Measurements from ENCODE around the gene PFDN6.

The PFDN6 gene

GRCh38 chr6:33314515-33314942, 25.1 kb downstream of the PFDN6 start:
- no peaks in the 10 kb centered on the region for H3K27me3 ChIP-seq (ENCODE audit: low read depth, low read length)
- H3K4me2 ChIP-seq (ENCODE audit: low read length) = peak overlapping the region; percentile 96
- peaks cover 14% of the 10 kb centered on the region for H4K20me1 ChIP-seq (ENCODE audit: insufficient read depth, low read length)
- peak overlapping the region; percentile 95 for H3K4me3 ChIP-seq (ENCODE audit: low read length)
- H3K9ac ChIP-seq (ENCODE audit: low read length) = peak overlapping the region; percentile 88
- no peak overlapping the region for H2AFZ ChIP-seq (ENCODE audit: low read depth, low read length)
- H3K79me2 ChIP-seq (ENCODE audit: low read length) = peaks cover 52% of the 10 kb centered on the region
- H3K4me1 ChIP-seq (ENCODE audit: low read length) = peaks cover 39% of the 10 kb centered on the region
- peak overlapping the region; percentile 98 for H3K27ac ChIP-seq (ENCODE audit: low read length)
- H3K36me3 ChIP-seq (replicated peaks; ENCODE audit: low read depth, low read length) = peaks cover 26% of the 10 kb centered on the region
- no peaks in the 10 kb centered on the region for H3K9me3 ChIP-seq (ENCODE audit: insufficient read depth, low read length)
- TF ChIP-seq, protein P1, sequence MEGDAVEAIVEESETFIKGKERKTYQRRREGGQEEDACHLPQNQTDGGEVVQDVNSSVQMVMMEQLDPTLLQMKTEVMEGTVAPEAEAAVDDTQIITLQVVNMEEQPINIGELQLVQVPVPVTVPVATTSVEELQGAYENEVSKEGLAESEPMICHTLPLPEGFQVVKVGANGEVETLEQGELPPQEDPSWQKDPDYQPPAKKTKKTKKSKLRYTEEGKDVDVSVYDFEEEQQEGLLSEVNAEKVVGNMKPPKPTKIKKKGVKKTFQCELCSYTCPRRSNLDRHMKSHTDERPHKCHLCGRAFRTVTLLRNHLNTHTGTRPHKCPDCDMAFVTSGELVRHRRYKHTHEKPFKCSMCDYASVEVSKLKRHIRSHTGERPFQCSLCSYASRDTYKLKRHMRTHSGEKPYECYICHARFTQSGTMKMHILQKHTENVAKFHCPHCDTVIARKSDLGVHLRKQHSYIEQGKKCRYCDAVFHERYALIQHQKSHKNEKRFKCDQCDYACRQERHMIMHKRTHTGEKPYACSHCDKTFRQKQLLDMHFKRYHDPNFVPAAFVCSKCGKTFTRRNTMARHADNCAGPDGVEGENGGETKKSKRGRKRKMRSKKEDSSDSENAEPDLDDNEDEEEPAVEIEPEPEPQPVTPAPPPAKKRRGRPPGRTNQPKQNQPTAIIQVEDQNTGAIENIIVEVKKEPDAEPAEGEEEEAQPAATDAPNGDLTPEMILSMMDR (IDR thresholded peaks at IDR 0.05; ENCODE audit: low read depth, low read length) = no peak
- no peak for TF ChIP-seq EZH2phosphoT487 (IDR thresholded peaks at IDR 0.05; ENCODE audit: low read depth)

DNA sequence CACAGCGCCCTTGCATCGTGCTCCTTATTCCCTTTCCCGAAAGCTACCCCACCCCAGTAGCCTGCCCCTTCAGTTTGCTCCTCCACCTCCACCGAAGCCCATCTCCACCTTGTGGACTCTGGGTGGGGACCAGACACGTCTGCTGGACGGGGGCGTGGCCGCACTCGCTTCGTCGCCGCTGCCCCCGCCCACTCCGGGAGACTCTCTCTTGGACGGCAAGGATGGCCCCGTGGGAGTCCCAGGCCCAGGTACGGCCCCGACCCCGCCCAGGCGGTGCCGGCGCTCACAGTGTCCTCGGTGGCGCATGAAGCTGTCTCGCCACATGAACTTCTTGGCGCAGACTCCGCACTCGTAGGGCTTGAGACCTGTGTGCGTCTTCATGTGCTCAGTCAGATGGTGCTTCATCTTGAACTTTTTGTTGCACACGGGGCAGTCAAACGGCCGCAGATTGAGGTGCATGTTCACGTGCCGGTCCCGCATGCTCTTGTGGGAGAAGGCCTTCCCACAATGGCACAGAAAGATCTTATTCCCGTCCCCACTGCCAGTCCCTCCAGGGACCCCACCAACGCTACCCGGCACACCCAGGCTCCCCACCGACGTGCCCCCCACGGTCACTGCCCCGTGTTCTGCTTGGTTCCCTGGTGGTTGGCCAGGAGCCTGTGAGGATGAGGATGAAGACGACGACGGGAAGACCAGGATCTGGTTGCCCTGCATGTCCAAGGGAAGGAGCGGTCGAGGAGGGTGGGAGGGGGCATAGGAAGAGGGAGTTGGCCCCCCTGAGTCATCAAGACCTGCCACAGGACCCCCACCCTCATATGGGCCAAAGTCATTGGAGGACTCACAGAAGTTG, 25.8 kb downstream of the PFDN6 start:
- Histone ChIP-seq H3K4me2 (ENCODE audit: low read length) (peak overlapping the region; percentile 96), H3K27me3 (ENCODE audit: low read depth, low read length) (no peaks in the 10 kb centered on the region), H3K36me3 (replicated peaks; ENCODE audit: low read depth, low read length) (peaks cover 33% of the 10 kb centered on the region), H3K9ac (ENCODE audit: low read length) (peak overlapping the region; percentile 88), H3K27ac (ENCODE audit: low read length) (peak overlapping the region; percentile 98), H3K79me2 (ENCODE audit: low read length) (peaks cover 49% of the 10 kb centered on the region), H4K20me1 (ENCODE audit: insufficient read depth, low read length) (peaks cover 12% of the 10 kb centered on the region), H2AFZ (ENCODE audit: low read depth, low read length) (no peak overlapping the region), H3K4me1 (ENCODE audit: low read length) (peaks cover 39% of the 10 kb centered on the region), H3K9me3 (ENCODE audit: insufficient read depth, low read length) (no peaks in the 10 kb centered on the region), H3K4me3 (ENCODE audit: low read length) (peak overlapping the region; percentile 95)
- no peak for TF ChIP-seq EZH2phosphoT487 (IDR thresholded peaks at IDR 0.05; ENCODE audit: low read depth)
- TF ChIP-seq, protein P1 (IDR thresholded peaks at IDR 0.05; ENCODE audit: low read depth, low read length) = no peak

DNA sequence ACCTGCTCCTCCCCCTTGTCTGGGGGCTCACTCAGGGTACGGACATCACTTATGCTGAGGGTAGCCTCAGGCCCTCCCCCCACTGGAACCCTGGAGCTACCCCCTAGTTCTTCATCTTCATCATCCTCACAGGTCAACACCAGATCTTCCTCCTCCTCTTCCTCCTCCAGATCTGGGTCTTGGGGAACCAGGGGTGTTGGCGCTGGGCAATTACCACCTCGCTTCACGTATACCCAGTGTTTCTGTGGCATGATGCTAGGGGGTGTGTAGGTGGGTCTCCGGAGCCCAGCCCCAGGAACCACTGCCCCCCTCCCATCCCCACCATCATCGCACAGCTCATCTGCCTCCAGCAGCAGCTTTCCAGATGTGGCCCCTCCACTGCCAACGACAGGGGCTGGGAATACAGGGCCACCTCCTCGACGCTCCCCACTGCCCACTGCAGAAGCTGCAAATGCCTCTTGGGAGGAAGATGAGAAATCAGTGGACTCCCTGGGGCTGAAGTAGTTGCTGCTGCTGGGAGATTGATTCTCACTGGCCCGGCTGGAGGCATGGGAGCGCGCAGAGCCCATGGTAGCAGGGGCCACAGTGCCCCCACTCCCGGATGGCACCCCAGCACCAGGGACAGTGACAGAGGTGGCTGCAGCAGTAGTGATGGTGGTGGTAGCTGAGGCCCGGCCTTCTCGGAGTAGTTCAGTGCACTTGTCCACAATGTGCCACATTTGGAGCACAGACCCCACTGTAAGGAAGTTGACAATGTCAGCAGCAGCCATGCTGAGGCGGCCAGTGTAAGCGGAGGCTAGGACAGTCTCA, 26.6 kb downstream of the PFDN6 start:
- Histone ChIP-seq H3K79me2 (ENCODE audit: low read length) (peaks cover 49% of the 10 kb centered on the region), H3K9ac (ENCODE audit: low read length) (no peak overlapping the region), H3K36me3 (replicated peaks; ENCODE audit: low read depth, low read length) (peaks cover 41% of the 10 kb centered on the region), H3K4me2 (ENCODE audit: low read length) (no peak overlapping the region), H3K9me3 (ENCODE audit: insufficient read depth, low read length) (no peaks in the 10 kb centered on the region), H3K4me3 (ENCODE audit: low read length) (no peak overlapping the region), H2AFZ (ENCODE audit: low read depth, low read length) (no peak overlapping the region), H3K27me3 (ENCODE audit: low read depth, low read length) (no peaks in the 10 kb centered on the region), H3K4me1 (ENCODE audit: low read length) (peaks cover 39% of the 10 kb centered on the region), H3K27ac (ENCODE audit: low read length) (no peak overlapping the region), H4K20me1 (ENCODE audit: insufficient read depth, low read length) (peaks cover 12% of the 10 kb centered on the region)
- no peak for TF ChIP-seq EZH2phosphoT487 (IDR thresholded peaks at IDR 0.05; ENCODE audit: low read depth)
- TF ChIP-seq, protein P1 (IDR thresholded peaks at IDR 0.05; ENCODE audit: low read depth, low read length) = no peak
